GM12801 (cell line): ENCODE results near the gene HIRA.

Experiments
- CTCF ChIP-seq: IDR thresholded peaks from one replicate; pipeline ENCODE4 v1.5.1; 2011; ENCODE audit warnings: control low read depth; ENCODE audit not compliant: insufficient read length; ENCODE audit errors: extremely low read depth

The HIRA gene

GRCh38 chr22:19349778-19350475 lies 81.6 kb downstream of the HIRA start:
- no peak for TF ChIP-seq CTCF

GRCh38 chr22:19346677-19347265 lies 84.8 kb downstream of the HIRA start:
- TF ChIP-seq CTCF = no peak

GRCh38 chr22:19344420-19344819 lies 87.1 kb downstream of the HIRA start:
- no peak for TF ChIP-seq CTCF

- no peak for TF ChIP-seq CTCF
These were observed 88.1 kb downstream of the HIRA start for GRCh38 chr22:19343470-19343869.

- TF ChIP-seq CTCF = no peak
These were observed 90.0 kb downstream of the HIRA start for GRCh38 chr22:19341500-19341899.

- TF ChIP-seq CTCF = no peak
These were observed 94.4 kb downstream of the HIRA start for GRCh38 chr22:19337137-19337536.

GRCh38 chr22:19336133-19337075 lies 95.1 kb downstream of the HIRA start:
- TF ChIP-seq CTCF = no peak
